ENCODE results near the gene SEMA5A.

GRCh38 chr5:9594913-9595312 is 49.0 kb upstream of the SEMA5A start:
- TF ChIP-seq, protein P1, sequence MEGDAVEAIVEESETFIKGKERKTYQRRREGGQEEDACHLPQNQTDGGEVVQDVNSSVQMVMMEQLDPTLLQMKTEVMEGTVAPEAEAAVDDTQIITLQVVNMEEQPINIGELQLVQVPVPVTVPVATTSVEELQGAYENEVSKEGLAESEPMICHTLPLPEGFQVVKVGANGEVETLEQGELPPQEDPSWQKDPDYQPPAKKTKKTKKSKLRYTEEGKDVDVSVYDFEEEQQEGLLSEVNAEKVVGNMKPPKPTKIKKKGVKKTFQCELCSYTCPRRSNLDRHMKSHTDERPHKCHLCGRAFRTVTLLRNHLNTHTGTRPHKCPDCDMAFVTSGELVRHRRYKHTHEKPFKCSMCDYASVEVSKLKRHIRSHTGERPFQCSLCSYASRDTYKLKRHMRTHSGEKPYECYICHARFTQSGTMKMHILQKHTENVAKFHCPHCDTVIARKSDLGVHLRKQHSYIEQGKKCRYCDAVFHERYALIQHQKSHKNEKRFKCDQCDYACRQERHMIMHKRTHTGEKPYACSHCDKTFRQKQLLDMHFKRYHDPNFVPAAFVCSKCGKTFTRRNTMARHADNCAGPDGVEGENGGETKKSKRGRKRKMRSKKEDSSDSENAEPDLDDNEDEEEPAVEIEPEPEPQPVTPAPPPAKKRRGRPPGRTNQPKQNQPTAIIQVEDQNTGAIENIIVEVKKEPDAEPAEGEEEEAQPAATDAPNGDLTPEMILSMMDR (IDR thresholded peaks at IDR 0.05): no peak
- TF ChIP-seq POLR2A (IDR thresholded peaks at IDR 0.05): no peak
- no peak for TF ChIP-seq POLR2AphosphoS5 (IDR thresholded peaks at IDR 0.05; ENCODE audit: insufficient read depth in 1 of 2, low read depth in 1 of 2)
